Astrocyte (in vitro differentiated cells and primary cell): ENCODE data around the gene PROM1. TPM values are rescaled to one million over a fixed set of nuclear protein-coding genes. Genes with fewer than 3 reads are reported as not detected.

Source experiments
- DNase-seq: peaks from one replicate; pipeline ENCODE4 v3.0.0-alpha.2; 2010; ENCODE audit warnings: low read depth
- FAIRE-seq: peaks from 2 replicates; lab custom pipeline; 2011; peaks lifted over from hg19 to GRCh38; lab: Jason Lieb, UNC
- H2AFZ ChIP-seq: 2 replicates; pipeline ENCODE4 v1.6.0; 2012; ENCODE audit warnings: low read depth, low read length, inconsistent platforms
- H3K27ac ChIP-seq: 2 replicates; pipeline ENCODE4 v1.5.1; 2011; ENCODE audit warnings: low read depth, low read length, inconsistent platforms
- H3K27me3 ChIP-seq: 2 replicates; pipeline ENCODE4 v1.6.0; 2011; ENCODE audit warnings: low read length, inconsistent platforms; ENCODE audit not compliant: insufficient read depth
- H3K36me3 ChIP-seq: 2 replicates; pipeline ENCODE4 v1.5.1; 2011; ENCODE audit warnings: low read length, inconsistent platforms; ENCODE audit not compliant: insufficient read depth
- H3K4me1 ChIP-seq: 2 replicates; pipeline ENCODE4 v1.5.1; 2011; ENCODE audit warnings: low read length, inconsistent platforms; ENCODE audit not compliant: insufficient read depth
- H3K4me2 ChIP-seq: 2 replicates; pipeline ENCODE4 v1.6.0; 2012; ENCODE audit warnings: low read length, inconsistent platforms
- H3K4me3 ChIP-seq: 2 replicates; pipeline ENCODE4 v1.5.1; 2011; ENCODE audit warnings: low read depth, mild to moderate bottlenecking, low read length, inconsistent platforms; ENCODE audit not compliant: insufficient read depth
- H3K79me2 ChIP-seq: 2 replicates; pipeline ENCODE4 v1.6.0; 2012; ENCODE audit warnings: mild to moderate bottlenecking, low read length, inconsistent platforms; ENCODE audit not compliant: insufficient read depth
- H3K9ac ChIP-seq: 2 replicates; pipeline ENCODE4 v1.6.0; 2012; ENCODE audit warnings: mild to moderate bottlenecking, low read length, inconsistent platforms
- H3K9me3 ChIP-seq: 2 replicates; pipeline ENCODE4 v1.5.1; 2012; ENCODE audit warnings: low read depth, mild to moderate bottlenecking, low read length, inconsistent platforms; ENCODE audit not compliant: insufficient read depth
- H4K20me1 ChIP-seq: 2 replicates; pipeline ENCODE4 v1.6.0; 2012; ENCODE audit warnings: low read length, inconsistent platforms; ENCODE audit not compliant: insufficient read depth
- H3K27ac Mint-ChIP-seq: one replicate; pipeline ENCODE4 v1.8.0; 2021; ENCODE audit warnings: mild to moderate bottlenecking, mixed read lengths; ENCODE audit not compliant: unreplicated experiment
- H3K27me3 Mint-ChIP-seq: one replicate; pipeline ENCODE4 v1.8.0; 2021; ENCODE audit warnings: low read depth, mixed read lengths; ENCODE audit not compliant: unreplicated experiment
- H3K36me3 Mint-ChIP-seq: one replicate; pipeline ENCODE4 v1.8.0; 2021; ENCODE audit warnings: low read depth, mixed read lengths; ENCODE audit not compliant: unreplicated experiment
- H3K4me1 Mint-ChIP-seq: one replicate; pipeline ENCODE4 v1.8.0; 2021; ENCODE audit warnings: low read depth, mixed read lengths; ENCODE audit not compliant: unreplicated experiment
- H3K4me3 Mint-ChIP-seq: one replicate; pipeline ENCODE4 v1.8.0; 2021; ENCODE audit warnings: mild to moderate bottlenecking, moderate library complexity, mixed read lengths; ENCODE audit not compliant: unreplicated experiment
- H3K9me3 Mint-ChIP-seq: one replicate; pipeline ENCODE4 v1.8.0; 2021; ENCODE audit warnings: mild to moderate bottlenecking, mixed read lengths; ENCODE audit not compliant: unreplicated experiment
- CTCF ChIP-seq: IDR thresholded peaks from 2 replicates; pipeline ENCODE4 v1.5.1; 2011; ENCODE audit warnings: low read depth, mild to moderate bottlenecking, inconsistent platforms, low read length, moderate library complexity; ENCODE audit not compliant: insufficient read depth
- EZH2 ChIP-seq: IDR thresholded peaks from 2 replicates; pipeline ENCODE4 v1.6.1; 2012; ENCODE audit warnings: mild to moderate bottlenecking, low read length, inconsistent platforms; ENCODE audit not compliant: insufficient read depth
- total RNA-seq: library from RNA; stranded (reverse); gene quantifications from 2 replicates; pipeline ENCODE4 v1.2.1, GENCODE V29; 2021

PROM1 gene
- total RNA-seq, 1 donor from 2014 or later, result 34.5 TPM

GRCh38 chr4:16026160-16026761 lies 57.6 kb downstream of the PROM1 start:
- Histone ChIP-seq H3K79me2 (no peaks in the 10 kb centered on the region), H4K20me1 (no peaks in the 10 kb centered on the region), H3K36me3 (no peaks in the 10 kb centered on the region), H3K27me3 (no peaks in the 10 kb centered on the region), H3K4me1 (peaks cover 4% of the 10 kb centered on the region), H3K9ac (no peak overlapping the region), H3K27ac (no peak overlapping the region), H2AFZ (no peak overlapping the region), H3K4me2 (no peak overlapping the region), H3K4me3 (no peak overlapping the region), H3K9me3 (no peaks in the 10 kb centered on the region)
- TF ChIP-seq EZH2, result no peak
- peak; percentile 90 for TF ChIP-seq CTCF
- FAIRE-seq, result peak; percentile 80
- Mint-ChIP-seq H3K27me3 (no peaks in the 10 kb centered on the region), H3K9me3 (no peaks in the 10 kb centered on the region), H3K27ac (no peak overlapping the region), H3K4me3 (no peak overlapping the region), H3K4me1 (peaks cover 29% of the 10 kb centered on the region), H3K36me3 (peaks cover 2% of the 10 kb centered on the region)
- DNase-seq, result peak; percentile 33

GRCh38 chr4:16025268-16025667 lies 58.6 kb downstream of the PROM1 start:
- TF ChIP-seq CTCF (no peak), EZH2 (no peak)
- Histone ChIP-seq H3K4me2 (no peak overlapping the region), H3K79me2 (no peaks in the 10 kb centered on the region), H4K20me1 (no peaks in the 10 kb centered on the region), H3K27me3 (no peaks in the 10 kb centered on the region), H3K9me3 (no peaks in the 10 kb centered on the region), H3K4me1 (peaks cover 4% of the 10 kb centered on the region), H3K4me3 (no peak overlapping the region), H3K27ac (no peak overlapping the region), H3K36me3 (no peaks in the 10 kb centered on the region), H3K9ac (no peak overlapping the region), H2AFZ (no peak overlapping the region)
- no peak overlapping the region for H3K4me3 Mint-ChIP-seq
- DNase-seq, result no peak
- FAIRE-seq, result no peak
- no peak overlapping the region for H3K27ac Mint-ChIP-seq
- H3K4me1 Mint-ChIP-seq, result peaks cover 29% of the 10 kb centered on the region
- peaks cover 3% of the 10 kb centered on the region for H3K36me3 Mint-ChIP-seq
- no peaks in the 10 kb centered on the region for H3K27me3 Mint-ChIP-seq
- H3K9me3 Mint-ChIP-seq, result no peaks in the 10 kb centered on the region

- H3K4me2 ChIP-seq, result no peak overlapping the region
- H3K79me2 ChIP-seq, result no peaks in the 10 kb centered on the region
- no peak overlapping the region for H2AFZ ChIP-seq
- no peak overlapping the region for H3K27ac Mint-ChIP-seq
- no peaks in the 10 kb centered on the region for H3K9me3 Mint-ChIP-seq
- H3K9ac ChIP-seq, result no peak overlapping the region
- H4K20me1 ChIP-seq, result no peaks in the 10 kb centered on the region
- no peaks in the 10 kb centered on the region for H3K27me3 Mint-ChIP-seq
- DNase-seq (peak; percentile 37), FAIRE-seq (no peak)
- H3K9me3 ChIP-seq, result no peaks in the 10 kb centered on the region
- no peak overlapping the region for H3K27ac ChIP-seq
- H3K36me3 ChIP-seq, result no peaks in the 10 kb centered on the region
- peaks cover 20% of the 10 kb centered on the region for H3K4me1 Mint-ChIP-seq
- H3K4me3 Mint-ChIP-seq, result no peak overlapping the region
- peaks cover 3% of the 10 kb centered on the region for H3K27me3 ChIP-seq
- TF ChIP-seq EZH2, result no peak
- TF ChIP-seq CTCF, result no peak
- no peak overlapping the region for H3K4me3 ChIP-seq
- peaks cover 4% of the 10 kb centered on the region for H3K36me3 Mint-ChIP-seq
- H3K4me1 ChIP-seq, result peaks cover under 1% of the 10 kb centered on the region
These were observed 59.9 kb downstream of the PROM1 start for GRCh38 chr4:16023776-16024408.
